ENCODE measurements around the gene LRTM2.

Gene LRTM2

GRCh38 chr12:1827826-1828805 lies 7.8 kb downstream of the LRTM2 start:
- no peak overlapping the region for H3K4me3 ChIP-seq (replicated peaks in 1 of 2; ENCODE audit: low read depth in 2 of 2, low read length in 2 of 2)
- DNase-seq (ENCODE audit: low read depth in 2 of 2) = no peak
- TF ChIP-seq CTCF (IDR thresholded peaks at IDR 0.05; ENCODE audit: low read depth, low read length) = no peak

- no peak overlapping the region for H3K4me3 ChIP-seq (replicated peaks in 1 of 2; ENCODE audit: low read depth in 2 of 2, low read length in 2 of 2)
- no peak for TF ChIP-seq CTCF (IDR thresholded peaks at IDR 0.05; ENCODE audit: low read depth, low read length)
- DNase-seq (ENCODE audit: low read depth in 2 of 2) = no peak
These were observed 8.5 kb downstream of the LRTM2 start for GRCh38 chr12:1828856-1829255.

- DNase-seq (ENCODE audit: low read depth in 2 of 2) = no peak
- TF ChIP-seq CTCF (IDR thresholded peaks at IDR 0.05; ENCODE audit: low read depth, low read length) = no peak
- no peak overlapping the region for H3K4me3 ChIP-seq (replicated peaks in 1 of 2; ENCODE audit: low read depth in 2 of 2, low read length in 2 of 2)
These were observed 9.0 kb downstream of the LRTM2 start for GRCh38 chr12:1829306-1829900.

GRCh38 chr12:1830401-1830845 lies 10.1 kb downstream of the LRTM2 start:
- TF ChIP-seq CTCF (IDR thresholded peaks at IDR 0.05; ENCODE audit: low read depth, low read length) = no peak
- DNase-seq (ENCODE audit: low read depth in 2 of 2) = no peak
- H3K4me3 ChIP-seq (replicated peaks in 1 of 2; ENCODE audit: low read depth in 2 of 2, low read length in 2 of 2) = no peak overlapping the region

GRCh38 chr12:1830981-1831963 lies 10.9 kb downstream of the LRTM2 start:
- H3K4me3 ChIP-seq (replicated peaks in 1 of 2; ENCODE audit: low read depth in 2 of 2, low read length in 2 of 2) = no peak overlapping the region
- peak; percentile 50 to 68 for DNase-seq (ENCODE audit: low read depth in 2 of 2)
- TF ChIP-seq CTCF (IDR thresholded peaks at IDR 0.05; ENCODE audit: low read depth, low read length) = no peak

Measured in cardiac fibroblast (primary cell).